NAMALWA (cell line): Measurements from ENCODE around the gene SPOPL.
"Not testable (repeated sequence)": the region's sequence is repeated elsewhere in the genome, so short reads cannot be mapped to it uniquely, and the experiment has no call there.

Source experiments
- DNase-seq: peaks from one replicate; pipeline ENCODE4 v3.0.0-alpha.2; 2015; ENCODE audit warnings: low spot score

Gene SPOPL

DNA sequence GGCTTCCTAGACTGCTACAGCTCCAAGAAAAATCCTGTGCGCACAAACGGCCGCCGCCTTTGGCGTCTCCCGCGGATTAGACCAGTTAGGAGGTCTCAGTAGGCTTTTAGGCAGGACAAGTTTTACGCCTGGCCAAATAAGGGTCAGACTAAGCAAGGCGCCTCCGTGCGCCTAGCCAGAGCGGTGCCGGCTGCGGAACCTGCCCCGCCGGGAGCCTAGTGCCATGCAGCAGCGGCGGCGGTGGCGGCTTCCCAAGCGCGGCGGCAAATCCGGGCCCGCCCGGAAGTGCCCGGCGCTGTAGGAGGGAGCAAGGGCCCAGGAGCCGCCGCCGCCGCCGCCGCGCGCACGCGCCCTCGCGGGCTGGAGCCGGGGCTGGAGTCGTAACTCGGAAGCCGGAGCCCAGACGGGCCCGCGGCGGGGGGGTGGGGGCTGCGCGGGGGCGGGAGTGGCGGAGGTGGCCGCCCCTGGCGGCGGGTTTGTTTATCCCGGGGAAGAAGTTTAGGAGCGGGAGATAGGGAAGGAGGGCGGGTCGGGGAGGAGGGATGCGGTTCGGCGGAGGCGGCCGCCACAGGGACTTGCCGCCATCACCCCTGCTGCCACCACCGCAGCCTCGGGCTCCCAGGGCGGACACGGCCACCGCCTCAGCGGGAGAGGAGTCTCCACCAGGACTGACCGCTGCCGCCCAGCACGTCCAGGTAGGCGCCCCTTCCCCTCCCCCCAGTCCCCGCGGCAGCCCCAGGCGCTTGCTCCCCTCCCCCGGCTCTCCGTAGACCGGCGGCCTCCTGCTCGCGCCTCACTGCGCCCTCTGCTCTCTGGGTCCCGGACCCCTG lies at the start of gene SPOPL:
TSS of gene SPOPL (plus strand) at position 346 of the 830 bp plus-strand sequence. CDS start 48,447 bp downstream, outside the sequence.
- peak; percentile 85 for DNase-seq

DNA sequence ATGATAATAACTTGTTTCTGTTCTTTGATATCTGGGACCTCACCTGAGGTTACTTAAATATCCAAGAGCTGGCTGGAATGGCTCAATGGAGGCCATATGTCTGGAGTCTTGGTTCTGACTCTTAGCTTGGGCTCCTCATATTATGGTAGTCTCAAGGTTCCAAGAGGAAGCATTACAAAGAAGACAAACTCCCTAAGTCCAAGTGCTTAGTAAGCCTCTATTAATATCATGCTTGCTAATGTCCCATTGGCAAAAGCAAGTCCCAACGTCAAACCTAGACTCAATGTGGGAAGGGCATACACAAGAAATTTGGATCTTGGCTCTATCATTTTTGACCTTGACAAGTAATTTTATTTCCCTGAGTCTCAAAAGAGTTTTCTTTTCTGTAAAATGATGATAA lies 49.2 kb upstream of the SPOPL start:
- DNase-seq, result no peak

DNA sequence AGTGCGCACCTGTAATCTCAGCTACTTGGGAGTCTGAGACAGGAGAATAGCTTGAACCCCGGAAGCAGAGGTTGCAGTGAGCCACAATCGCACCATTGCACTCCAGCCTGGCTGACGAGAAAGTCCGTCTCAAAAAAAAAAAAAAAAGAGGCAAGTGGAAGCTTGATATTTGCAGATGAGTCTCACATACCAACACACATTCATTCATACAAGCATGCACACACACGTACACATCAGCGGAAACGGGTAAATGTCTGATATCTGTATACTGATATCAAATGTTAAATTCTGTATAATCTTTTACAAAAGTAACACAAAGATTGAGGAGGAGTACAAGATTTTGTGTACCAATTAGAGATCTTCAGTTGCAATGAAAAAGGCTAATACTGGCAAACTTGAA lies 47.8 kb upstream of the SPOPL start:
- no peak for DNase-seq

DNA sequence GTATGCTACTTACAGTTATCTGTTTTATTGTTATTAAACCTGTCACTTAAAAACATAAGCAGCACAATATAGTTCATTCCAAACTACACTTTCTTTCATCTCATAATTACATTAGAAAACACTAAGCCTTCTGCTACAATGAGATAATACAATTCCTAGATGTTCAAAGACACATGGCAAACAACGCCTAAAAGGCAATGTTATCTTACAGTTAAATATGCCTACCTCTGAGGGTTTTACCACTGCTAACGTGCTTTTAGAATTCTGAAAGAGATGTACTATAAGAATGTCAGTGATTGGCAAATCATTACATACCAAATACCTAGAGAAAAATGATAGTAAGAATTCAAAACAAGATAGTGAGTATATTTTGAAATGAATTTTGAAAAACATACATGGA lies 46.8 kb upstream of the SPOPL start:
- DNase-seq, result no peak

DNA sequence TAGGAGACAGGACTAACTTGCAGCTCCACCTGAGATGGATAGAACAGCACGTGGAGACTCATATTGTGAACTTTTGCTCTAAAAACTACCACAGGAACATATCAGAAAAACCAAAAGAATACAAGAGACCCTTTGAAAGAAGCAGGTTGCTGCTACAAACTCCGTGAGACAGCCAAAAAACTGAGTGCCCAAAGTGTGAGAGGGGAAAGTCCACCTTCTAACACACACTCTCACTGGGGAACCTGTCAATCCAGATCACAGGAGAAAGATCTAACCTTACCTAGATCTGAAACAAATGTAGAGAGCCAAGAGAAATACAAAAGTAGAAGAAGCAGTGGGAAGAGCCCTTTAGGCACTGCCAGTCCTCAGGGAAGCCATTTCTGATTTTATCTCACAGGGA lies 46.3 kb upstream of the SPOPL start:
- DNase-seq, result no peak

DNA sequence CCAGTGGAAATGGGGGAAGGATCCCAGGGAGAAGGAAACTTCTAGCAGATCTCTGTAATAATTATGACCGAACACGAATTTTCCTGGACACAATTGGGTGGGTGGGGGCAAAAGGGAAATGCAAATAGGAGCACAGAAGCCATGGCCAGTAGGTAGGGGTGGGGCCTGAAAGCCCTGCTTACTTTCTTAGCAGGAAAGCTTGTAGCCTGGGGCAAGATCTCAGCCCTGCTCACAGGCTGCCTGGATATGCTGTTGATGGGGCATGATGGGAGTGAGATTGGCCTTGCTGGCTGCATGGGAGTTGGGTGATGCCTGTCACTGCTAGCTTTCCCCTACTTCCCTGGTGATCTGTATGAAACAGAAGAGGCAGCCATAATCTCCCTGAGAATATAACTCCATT lies 45.9 kb upstream of the SPOPL start:
- DNase-seq, result no peak

DNA sequence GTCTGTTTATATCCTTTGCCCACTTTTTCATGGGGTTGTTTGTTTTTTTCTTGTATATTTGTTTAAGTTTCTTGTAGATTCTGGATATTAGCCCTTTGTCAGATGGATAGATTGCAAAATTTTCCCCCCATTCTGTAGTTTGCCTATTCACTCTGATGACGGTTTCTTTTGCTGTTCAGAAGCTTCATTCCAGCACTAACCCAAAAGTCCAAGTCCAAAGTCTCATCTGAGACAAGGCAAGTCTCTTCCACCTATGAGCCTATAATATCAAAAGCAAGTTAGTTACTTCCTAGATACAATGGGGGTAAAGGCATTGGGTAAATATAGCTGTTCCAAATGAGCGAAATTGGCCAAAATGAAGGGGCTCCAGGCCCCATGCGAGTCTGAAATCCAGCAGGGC lies 38.9 kb upstream of the SPOPL start:
- DNase-seq, result not testable (repeated sequence)

DNA sequence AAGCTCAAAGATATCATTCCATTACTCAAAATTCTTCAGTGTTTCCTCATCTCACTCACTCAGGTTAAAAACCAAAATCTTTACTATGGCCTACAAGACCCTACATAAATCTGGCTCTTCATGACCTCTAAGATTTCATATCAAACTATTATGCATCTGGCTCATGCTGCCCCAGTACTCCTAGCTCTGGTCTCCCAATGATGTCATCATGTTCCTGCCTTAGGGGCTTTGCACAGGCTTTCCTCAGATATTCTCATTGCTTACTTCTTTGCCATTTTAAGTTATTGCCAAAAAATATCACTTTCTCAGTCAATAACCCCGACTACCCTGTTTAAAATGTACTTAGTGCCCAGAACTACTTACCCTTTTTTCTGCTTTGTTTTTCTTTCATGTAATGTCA lies 33.0 kb upstream of the SPOPL start:
- DNase-seq, result no peak

DNA sequence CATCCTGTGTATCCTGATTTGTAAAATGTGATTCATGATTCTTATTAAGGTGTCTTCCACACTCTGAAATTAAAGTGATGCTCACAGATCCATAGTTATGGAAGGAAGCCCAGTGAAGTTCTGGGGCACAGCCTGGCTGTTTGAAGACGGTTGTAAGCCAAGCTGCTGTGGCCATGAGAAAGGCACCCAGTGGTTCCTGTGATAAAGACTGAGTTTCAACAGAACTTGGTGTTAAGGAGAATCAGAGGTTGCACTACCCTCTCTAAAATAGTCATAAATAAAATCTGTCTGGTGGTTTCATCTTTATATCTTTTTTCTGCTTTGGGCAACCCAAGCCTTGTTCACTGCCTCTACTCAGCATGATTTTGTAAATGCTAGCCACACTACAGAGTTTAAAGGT lies 32.2 kb upstream of the SPOPL start:
- DNase-seq, result no peak

DNA sequence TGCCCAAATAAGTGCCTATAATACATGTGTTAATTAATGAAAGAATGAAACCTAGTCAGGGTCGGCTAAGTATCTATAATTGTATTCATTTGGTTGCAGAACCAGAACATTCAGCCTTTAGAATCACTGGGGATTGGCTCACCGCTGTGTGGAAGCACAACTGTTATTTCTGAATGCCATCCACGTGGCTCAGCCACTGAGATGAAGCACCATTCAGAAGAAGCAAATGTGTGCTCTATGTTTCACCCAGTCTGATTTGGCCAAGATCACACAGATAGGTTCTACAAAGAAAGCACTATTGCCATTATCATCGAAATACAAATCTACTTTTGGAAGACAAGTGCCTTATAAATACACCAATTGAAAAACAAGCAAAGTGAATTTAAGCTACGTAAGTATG lies 30.6 kb upstream of the SPOPL start:
- no peak for DNase-seq

DNA sequence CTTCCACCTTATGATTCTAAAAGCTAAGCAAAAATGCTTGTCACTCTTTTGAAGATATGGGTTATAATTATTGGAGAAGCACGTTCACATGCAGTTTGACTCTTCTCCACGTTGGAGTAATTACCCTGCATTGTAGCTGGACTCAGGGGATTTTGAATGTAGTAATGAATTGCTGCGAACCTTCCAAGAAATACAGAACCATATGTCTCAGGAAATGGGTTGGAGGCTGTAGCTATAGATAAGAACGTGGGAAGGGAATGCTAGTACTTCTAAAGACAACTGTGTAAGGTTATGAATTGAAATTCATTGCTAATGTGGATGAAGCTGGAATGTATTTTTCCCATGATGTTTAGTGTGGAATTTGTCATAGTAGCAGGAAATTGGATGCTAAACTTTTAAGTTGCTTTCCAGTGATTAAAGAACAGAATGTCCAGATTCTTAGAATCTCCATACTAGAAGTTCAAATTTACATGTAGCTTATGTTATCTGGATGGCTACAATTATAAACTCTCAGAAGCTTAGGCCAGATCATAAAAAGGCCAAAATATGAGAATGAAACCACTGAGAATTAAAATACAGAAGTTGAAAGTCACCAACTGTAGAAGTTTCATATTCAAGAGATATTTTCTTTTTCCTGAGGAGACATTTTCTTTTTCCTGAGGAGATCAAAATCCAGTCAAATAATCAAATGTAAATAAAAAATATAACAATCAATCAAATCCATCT lies 27.3 kb upstream of the SPOPL start:
- no peak for DNase-seq

DNA sequence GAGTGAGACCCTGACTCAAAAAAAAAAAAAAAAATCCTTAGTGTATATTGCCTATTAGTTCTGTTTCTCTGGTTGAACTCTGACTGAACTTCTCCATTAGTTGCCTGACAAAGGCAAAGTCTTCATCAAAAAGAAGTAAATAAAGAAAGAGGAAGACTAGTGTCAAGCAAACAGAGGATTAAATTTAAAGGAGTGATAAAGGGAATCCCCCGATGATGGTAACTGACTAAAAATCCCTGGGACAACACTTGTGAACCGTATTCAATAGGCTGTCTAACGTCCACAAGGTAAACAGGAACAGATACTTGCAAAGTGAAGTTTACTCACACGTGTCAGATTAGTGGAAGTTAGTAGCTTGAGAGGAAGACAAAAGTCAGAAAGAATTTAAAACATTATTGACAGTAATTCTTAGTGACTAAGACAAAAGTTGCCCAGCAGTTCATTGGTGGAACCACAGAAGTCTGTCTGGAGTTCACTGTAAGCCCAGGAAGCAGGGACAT lies 26.2 kb upstream of the SPOPL start:
- peak; percentile 23 for DNase-seq

DNA sequence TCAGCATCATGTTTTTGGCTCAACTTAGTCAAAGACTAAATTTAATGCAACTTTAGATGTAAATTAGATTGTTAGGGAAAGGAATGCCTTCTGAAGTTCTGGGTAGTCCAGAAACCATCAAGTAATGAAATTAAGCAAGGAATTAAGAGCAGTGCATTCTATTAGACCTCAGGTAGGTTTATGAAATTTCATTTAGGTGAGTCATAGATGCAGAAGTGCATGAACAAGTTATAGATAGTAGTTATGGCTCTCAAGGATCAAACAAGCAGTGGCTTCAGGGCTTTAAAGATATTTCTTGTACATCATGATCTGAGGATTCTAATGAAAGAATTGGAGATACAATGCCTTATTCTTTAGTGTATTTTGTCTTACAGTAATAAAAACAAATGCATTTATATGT lies 25.4 kb upstream of the SPOPL start:
- no peak for DNase-seq

DNA sequence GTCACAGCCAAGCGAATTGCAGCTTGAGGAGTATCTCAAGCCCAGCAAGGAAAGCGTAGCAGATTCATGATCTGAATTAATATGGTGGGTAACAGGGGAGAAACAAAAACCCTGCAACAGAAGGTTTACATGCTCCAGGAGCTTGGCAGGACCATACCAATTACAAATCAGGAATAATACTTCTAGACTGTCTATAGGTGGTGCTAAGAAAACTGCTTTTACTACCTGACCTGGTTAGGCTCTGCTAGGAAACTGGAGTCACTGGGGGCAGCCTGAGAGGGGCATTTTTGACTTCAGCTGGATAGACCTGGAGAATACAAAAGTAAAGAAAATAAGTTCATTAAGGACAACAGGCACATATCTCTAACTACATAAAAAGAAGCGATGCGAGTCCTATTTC lies 24.6 kb upstream of the SPOPL start:
- DNase-seq, result no peak

DNA sequence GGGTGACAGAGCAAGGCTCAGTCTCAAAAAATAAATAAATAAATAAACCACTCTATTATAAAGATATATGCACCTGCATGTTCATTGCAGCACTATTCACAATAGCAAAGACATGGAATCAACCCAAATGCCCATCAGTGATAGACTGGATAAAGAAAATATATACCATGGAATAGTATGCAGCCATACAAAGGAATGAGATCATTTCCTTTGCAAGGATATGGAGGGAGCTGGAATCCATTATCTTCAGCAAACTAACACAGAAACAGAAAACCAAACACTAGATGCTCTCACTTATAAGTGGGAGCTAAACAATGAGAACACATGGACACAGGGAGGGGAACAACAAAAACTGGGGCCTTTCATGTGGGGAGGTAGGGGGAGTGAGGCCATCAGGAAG lies 18.8 kb upstream of the SPOPL start:
- DNase-seq, result not testable (repeated sequence)

DNA sequence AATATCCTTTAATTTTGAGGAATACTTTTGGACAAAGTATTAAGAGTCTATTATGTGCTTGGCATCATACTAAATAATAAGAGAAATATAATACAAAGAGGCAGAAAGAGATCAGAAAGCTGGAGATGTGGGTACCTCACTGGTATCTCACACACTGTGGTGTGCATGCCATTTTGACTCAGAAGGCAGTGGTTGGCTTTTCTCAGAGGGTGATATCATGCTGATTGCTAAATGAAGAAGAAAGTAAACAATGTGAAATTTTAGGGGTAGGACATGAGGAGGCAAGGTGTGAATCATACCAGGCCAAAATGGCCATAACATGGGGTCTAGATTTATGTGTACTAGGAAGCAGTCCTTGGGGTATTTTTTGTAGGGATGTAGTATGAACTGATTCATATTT lies 16.6 kb upstream of the SPOPL start:
- DNase-seq, result no peak

DNA sequence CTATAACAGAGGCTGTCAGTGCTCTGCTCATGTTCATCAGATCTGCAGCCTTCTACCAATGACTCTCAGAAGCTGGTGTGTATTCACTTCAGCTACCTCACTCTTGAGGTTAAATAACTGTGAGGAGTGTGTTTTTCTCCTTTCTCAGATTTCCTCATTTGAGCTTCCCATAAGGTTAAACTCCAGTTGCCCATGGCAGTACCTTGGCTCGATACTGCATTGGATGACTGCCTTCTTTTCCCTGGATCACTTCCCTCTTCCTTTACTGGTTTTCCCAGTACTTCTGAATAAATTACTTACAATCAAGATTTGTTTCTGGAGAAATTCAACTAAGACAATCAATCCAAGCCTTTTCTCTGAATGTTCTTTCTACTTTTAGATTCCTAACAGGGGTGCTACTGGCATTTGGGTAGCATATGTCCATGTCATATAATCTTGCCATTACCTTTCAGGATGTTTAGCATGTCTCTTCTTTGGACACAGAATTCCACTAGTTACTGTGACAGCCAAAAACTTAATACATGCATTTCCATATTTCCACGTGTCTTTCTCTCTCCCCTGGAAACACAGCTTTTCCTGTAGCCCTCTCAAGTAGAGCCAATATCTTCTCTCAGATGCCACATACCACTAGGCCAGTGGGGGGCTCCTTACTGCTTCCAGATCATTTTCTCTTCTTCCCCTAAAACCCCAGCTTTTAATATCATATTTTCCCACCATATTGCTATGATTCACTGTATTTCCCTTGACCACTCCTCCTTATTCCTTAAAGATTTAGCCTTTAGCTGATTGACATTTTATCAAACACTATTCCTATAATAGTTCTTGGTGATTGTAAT lies 15.0 kb upstream of the SPOPL start:
- no peak for DNase-seq

DNA sequence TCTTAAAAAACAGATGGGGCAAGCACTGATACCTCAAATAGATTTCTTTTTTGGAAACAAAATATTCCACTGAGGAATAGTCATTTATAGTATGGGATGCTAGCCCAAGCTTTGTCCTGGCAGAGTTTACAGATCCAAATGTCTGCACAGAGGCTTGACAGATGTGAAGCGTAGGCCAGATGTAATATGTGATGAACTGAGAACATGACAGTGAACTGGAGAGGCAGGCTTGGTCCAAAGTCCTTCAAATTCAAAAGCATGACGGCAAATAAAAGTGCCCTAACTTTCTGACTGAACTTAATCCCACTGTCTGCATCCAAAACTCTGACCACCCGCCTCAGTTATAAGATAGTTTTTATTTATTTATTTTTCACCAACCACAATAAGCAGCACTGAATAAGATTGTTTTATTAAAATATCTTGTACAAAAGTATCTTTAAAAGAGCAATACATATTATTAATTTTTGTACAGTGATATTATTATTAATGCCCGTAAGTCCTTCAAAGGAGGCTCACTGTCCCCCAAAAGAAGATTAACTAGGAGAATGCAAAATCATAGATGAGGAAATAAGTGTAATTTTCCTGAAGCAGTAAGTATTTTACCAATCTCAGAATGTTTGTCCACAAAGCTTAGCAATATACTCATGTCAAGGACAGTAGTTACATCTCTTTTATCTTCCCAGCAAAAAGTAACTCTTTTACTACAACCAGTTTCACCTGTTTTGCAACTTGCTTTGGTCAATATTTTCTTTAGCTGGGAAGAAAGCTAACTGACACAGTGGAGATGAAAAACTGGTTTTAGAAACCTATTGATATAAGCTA lies 10.7 kb upstream of the SPOPL start:
- DNase-seq, result no peak

DNA sequence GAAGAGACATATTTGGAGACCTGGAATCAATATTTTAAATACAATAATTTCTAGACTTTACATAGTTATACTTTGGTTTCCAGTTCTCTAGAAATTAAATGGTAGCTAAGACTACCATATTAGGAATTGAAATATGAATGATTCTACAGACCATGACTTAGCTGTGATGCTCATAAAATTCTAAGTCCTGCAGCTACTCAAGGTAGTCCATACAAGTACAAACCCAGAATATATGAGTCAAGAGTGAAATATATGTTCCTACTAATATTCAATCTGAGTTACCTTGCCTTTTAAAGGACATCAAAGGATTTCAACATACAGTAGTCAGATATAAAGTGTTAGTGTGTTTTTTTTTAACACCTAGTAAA lies 10.1 kb upstream of the SPOPL start:
- no peak for DNase-seq

DNA sequence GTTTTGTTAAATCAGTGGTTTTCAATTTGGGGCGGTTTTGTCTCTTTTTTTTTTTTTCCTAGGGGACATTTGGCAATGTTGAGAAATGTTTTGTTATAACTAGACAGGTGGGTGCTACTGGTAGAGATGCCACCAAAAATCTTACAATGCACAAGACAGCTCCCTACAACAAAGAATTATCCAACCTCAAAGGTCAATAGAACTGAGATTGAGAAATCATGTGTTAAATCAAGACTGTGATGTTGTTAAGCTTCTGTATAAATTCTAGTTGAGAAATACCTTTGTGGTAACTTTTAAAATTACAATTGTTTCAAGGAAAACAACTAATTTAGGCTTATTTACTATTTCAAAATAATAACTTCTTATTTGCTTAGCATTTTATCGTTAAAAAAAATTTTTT lies 9.4 kb upstream of the SPOPL start:
- DNase-seq, result no peak

DNA sequence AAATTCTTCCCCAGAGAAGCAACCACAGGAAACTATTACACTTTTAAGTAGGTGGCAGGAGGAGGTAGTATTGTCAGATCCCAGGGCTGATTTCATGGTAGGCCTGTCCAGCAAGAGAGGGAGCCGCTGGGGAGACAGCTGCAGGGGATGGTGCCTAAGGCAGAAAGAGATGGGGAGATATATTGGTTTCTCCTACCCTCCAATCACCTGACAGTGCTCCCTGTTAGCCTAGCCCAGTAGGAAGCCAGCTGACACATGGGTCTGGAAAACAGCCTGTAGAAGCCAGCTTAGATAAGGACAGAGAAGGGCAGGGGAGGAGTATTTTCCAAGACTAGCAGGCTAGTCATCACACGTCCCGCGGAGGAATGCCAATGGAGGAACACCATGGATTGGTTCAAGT lies 8.2 kb upstream of the SPOPL start:
- DNase-seq, result no peak
